CD14-positive monocyte (primary cell): Measurements from ENCODE around the gene C5. TPM values are rescaled to one million over a fixed set of nuclear protein-coding genes. Genes with fewer than 3 reads are reported as not detected.

Source experiments
- DNase-seq, 3 donors: peaks; one replicate each; pipeline ENCODE4 v3.0.0-alpha.2; 2011 to 2022
- H2AFZ ChIP-seq: 2 replicates; pipeline ENCODE4 v1.6.0; 2012; ENCODE audit warnings: mild to moderate bottlenecking, low read depth, low read length, inconsistent platforms; ENCODE audit not compliant: insufficient read depth, poor library complexity, severe bottlenecking
- H3K27ac ChIP-seq, 2 donors: 1 replicate in 1 of 2; 2 replicates in 1 of 2; pipeline ENCODE4 v1.5.1; 2012 to 2013; ENCODE audit warnings: low read length in 2 of 2, control low read depth in 1 of 2, inconsistent platforms in 1 of 2, low read depth in 1 of 2, mild to moderate bottlenecking in 1 of 2
- H3K27me3 ChIP-seq, 2 donors: one replicate each; pipeline versions ENCODE4 v1.6.0 to v1.6.1; 2011 to 2013; ENCODE audit warnings: low read length in 2 of 2; ENCODE audit not compliant: control insufficient read depth in 2 of 2, insufficient read depth in 2 of 2
- H3K36me3 ChIP-seq, 2 donors: replicated peaks in 1 of 2; 1 replicate in 1 of 2; 2 replicates in 1 of 2; pipeline versions ENCODE4 v1.5.1 to v1.6.1; 2012 to 2013; ENCODE audit warnings: low read length in 2 of 2, control low read depth in 1 of 2, inconsistent platforms in 1 of 2, mild to moderate bottlenecking in 1 of 2; ENCODE audit not compliant: insufficient read depth in 2 of 2, control insufficient read depth in 1 of 2
- H3K4me1 ChIP-seq, 2 donors: 1 replicate in 1 of 2; 2 replicates in 1 of 2; pipeline versions ENCODE4 v1.5.1 to v1.6.1; 2012 to 2013; ENCODE audit warnings: low read length in 2 of 2, control low read depth in 1 of 2, inconsistent platforms in 1 of 2, mild to moderate bottlenecking in 1 of 2, moderate library complexity in 1 of 2; ENCODE audit not compliant: insufficient read depth in 2 of 2, control insufficient read depth in 1 of 2
- H3K4me2 ChIP-seq: replicated peaks from 2 replicates; pipeline ENCODE3; 2012; ENCODE audit warnings: low read length, moderate library complexity, mild to moderate bottlenecking; ENCODE audit not compliant: poor library complexity, severe bottlenecking; ENCODE audit errors: extremely low read depth
- H3K4me3 ChIP-seq, 3 experiments: fragments of 200-600 bp in 1 of 3; sonication (generic) in 1 of 3; replicated peaks in 1 of 3; 1 replicate in 2 of 3; 2 replicates in 1 of 3; pipeline ENCODE4 v1.5.1; 2011 to 2013; ENCODE audit warnings: low read length in 3 of 3, mild to moderate bottlenecking in 3 of 3, control low read depth in 2 of 3, low read depth in 2 of 3, inconsistent platforms in 1 of 3, moderate library complexity in 1 of 3
- H3K79me2 ChIP-seq: 2 replicates; pipeline ENCODE4 v1.6.0; 2012; ENCODE audit warnings: mild to moderate bottlenecking, control low read depth, inconsistent platforms, low read length, moderate library complexity; ENCODE audit not compliant: insufficient read depth
- H3K9ac ChIP-seq: 2 replicates; pipeline ENCODE4 v1.6.0; 2017; ENCODE audit warnings: low read length, mild to moderate bottlenecking; ENCODE audit not compliant: insufficient read depth, poor library complexity, severe bottlenecking
- H3K9me3 ChIP-seq, 2 donors: replicated peaks in 1 of 2; 1 replicate in 1 of 2; 2 replicates in 1 of 2; pipeline versions ENCODE4 v1.5.1 to v1.6.1; 2012 to 2013; ENCODE audit warnings: low read length in 2 of 2, control low read depth in 1 of 2; ENCODE audit not compliant: control insufficient read depth in 1 of 2, insufficient read depth in 1 of 2
- H4K20me1 ChIP-seq: 2 replicates; pipeline ENCODE4 v1.6.0; 2012; ENCODE audit warnings: mild to moderate bottlenecking, low read length, control low read depth, moderate library complexity; ENCODE audit not compliant: insufficient read depth
- H3K27ac Mint-ChIP-seq, 7 donors: one replicate each; pipeline ENCODE4 v1.8.0; 2020; ENCODE audit warnings: mild to moderate bottlenecking in 7 of 7, mixed read lengths in 7 of 7, moderate library complexity in 6 of 7, inconsistent platforms in 2 of 7
- H3K27me3 Mint-ChIP-seq, 3 donors: one replicate each; pipeline ENCODE4 v1.8.0; 2021 to 2022; ENCODE audit warnings: low read depth in 3 of 3, mild to moderate bottlenecking in 3 of 3, mixed read lengths in 3 of 3, moderate library complexity in 3 of 3, inconsistent platforms in 1 of 3
- H3K36me3 Mint-ChIP-seq, 2 donors: one replicate each; pipeline ENCODE4 v1.8.0; 2020; ENCODE audit warnings: mixed read lengths in 2 of 2, inconsistent platforms in 1 of 2, mild to moderate bottlenecking in 1 of 2
- H3K4me1 Mint-ChIP-seq: one replicate; pipeline ENCODE4 v1.8.0; 2020; ENCODE audit warnings: mild to moderate bottlenecking, mixed read lengths
- H3K4me3 Mint-ChIP-seq, 2 donors: one replicate each; pipeline ENCODE4 v1.8.0; 2020; ENCODE audit warnings: mild to moderate bottlenecking in 2 of 2, mixed read lengths in 2 of 2, moderate library complexity in 1 of 2
- H3K9me3 Mint-ChIP-seq, 7 donors: one replicate each; pipeline ENCODE4 v1.8.0; 2020 to 2022; ENCODE audit warnings: mixed read lengths in 7 of 7, mild to moderate bottlenecking in 6 of 7, moderate library complexity in 6 of 7, inconsistent platforms in 2 of 7
- WGBS: methylation state at CpG from one replicate; pipeline ENCODE4 v1.1.5; 2013; ENCODE audit warnings: missing lambda C conversion rate; ENCODE audit not compliant: insufficient coverage; 5-methylcytosine and 5-hydroxymethylcytosine counted together
- intact Hi-C, 2 donors: fragments of 100-400 bp; cut with micrococcal nuclease; formaldehyde crosslinking; loops; one replicate each; pipeline versions ENCODE4 v1.15.0 to v1.15.1; 2023
- polyA plus RNA-seq, 3 donors: library from polyadenylated mRNA; depleted of rRNA in 1 of 3; unstranded in 2 of 3; stranded (reverse) in 1 of 3; fragments of 300-500 nt in 2 of 3; fragments of >200 nt in 1 of 3; fragmentation: Illumina TruSeq in 2 of 3; gene quantifications; 1 replicate in 2 of 3; 2 replicates in 1 of 3; pipeline ENCODE4 v1.2.3, GENCODE V29; 2012 to 2021
- TF ChIP-seq, protein P1 (sequence below): fragments of 200-600 bp; IDR thresholded peaks from one replicate; pipeline ENCODE4 v1.8.0; 2022; ENCODE audit warnings: antibody characterized with exemption, mild to moderate bottlenecking

The C5 gene
- polyA plus RNA-seq, 3 donors, result 0.66 to 3.5 (median 1.2) TPM

- H3K4me3 ChIP-seq, result no peak overlapping the region
- peaks cover 23 to 24% of the 10 kb centered on the region in 2 donors for H3K36me3 Mint-ChIP-seq
- no peaks in the 10 kb centered on the region for H3K4me1 ChIP-seq
- H2AFZ ChIP-seq, result no peak overlapping the region
- H3K4me2 ChIP-seq, result no peak overlapping the region
- H3K9ac ChIP-seq, result no peak overlapping the region
- no peaks in the 10 kb centered on the region for H3K9me3 ChIP-seq
- DNase-seq, result no peak
- H3K27me3 ChIP-seq, result no peaks in the 10 kb centered on the region
- H3K4me3 Mint-ChIP-seq, result no peak overlapping the region
- no peak overlapping the region for H3K27ac ChIP-seq
- WGBS, result no CpG with 5 or more reads among the region's 4 CpGs
- peaks cover 0 to 24% of the 10 kb centered on the region in 2 donors for H3K36me3 ChIP-seq
- H3K27ac Mint-ChIP-seq, result no peak overlapping the region
- no peaks in the 10 kb centered on the region for H4K20me1 ChIP-seq
- intact Hi-C loops, result no loop called here
- H3K9me3 Mint-ChIP-seq, result no peaks in the 10 kb centered on the region
- H3K27me3 Mint-ChIP-seq, result peaks cover 0 to 2% (median 0%) of the 10 kb centered on the region in 3 donors
- no peaks in the 10 kb centered on the region for H3K79me2 ChIP-seq
- TF ChIP-seq, protein P1, sequence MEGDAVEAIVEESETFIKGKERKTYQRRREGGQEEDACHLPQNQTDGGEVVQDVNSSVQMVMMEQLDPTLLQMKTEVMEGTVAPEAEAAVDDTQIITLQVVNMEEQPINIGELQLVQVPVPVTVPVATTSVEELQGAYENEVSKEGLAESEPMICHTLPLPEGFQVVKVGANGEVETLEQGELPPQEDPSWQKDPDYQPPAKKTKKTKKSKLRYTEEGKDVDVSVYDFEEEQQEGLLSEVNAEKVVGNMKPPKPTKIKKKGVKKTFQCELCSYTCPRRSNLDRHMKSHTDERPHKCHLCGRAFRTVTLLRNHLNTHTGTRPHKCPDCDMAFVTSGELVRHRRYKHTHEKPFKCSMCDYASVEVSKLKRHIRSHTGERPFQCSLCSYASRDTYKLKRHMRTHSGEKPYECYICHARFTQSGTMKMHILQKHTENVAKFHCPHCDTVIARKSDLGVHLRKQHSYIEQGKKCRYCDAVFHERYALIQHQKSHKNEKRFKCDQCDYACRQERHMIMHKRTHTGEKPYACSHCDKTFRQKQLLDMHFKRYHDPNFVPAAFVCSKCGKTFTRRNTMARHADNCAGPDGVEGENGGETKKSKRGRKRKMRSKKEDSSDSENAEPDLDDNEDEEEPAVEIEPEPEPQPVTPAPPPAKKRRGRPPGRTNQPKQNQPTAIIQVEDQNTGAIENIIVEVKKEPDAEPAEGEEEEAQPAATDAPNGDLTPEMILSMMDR, result no peak
- peaks cover 2% of the 10 kb centered on the region for H3K4me1 Mint-ChIP-seq
Observed at GRCh38 chr9:120965344-120966012, 84.6 kb downstream of the C5 start.

DNA sequence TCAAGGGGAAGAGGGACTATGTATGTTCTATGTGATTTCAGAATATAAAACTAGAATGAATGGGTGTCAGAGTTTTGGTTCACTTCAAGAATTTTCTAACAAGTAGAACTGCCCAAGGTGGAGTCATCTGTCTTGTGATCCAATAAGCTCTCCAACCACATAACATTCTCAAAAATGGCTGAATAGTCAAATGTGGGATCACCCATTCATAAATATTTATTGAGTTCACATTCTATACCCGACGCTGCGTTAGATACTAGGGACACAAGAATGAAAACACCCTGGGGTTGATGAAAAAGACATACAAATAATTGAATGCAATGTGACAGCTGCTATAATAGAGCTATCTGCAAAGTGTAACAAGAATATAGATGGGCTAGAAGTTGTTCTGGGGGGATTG lies 88.1 kb downstream of the C5 start:
- no peak overlapping the region for H3K4me3 ChIP-seq
- peaks cover 0 to 24% of the 10 kb centered on the region in 2 donors for H3K36me3 ChIP-seq
- no peak overlapping the region for H3K4me3 Mint-ChIP-seq
- H3K27ac Mint-ChIP-seq, result no peak overlapping the region
- TF ChIP-seq, protein P1, result no peak
- H4K20me1 ChIP-seq, result no peaks in the 10 kb centered on the region
- no peaks in the 10 kb centered on the region for H3K27me3 ChIP-seq
- peaks cover 0 to 2% (median 0%) of the 10 kb centered on the region in 7 donors for H3K9me3 Mint-ChIP-seq
- no peak for DNase-seq
- H3K9me3 ChIP-seq, result no peaks in the 10 kb centered on the region
- no peaks in the 10 kb centered on the region for H3K79me2 ChIP-seq
- H3K27me3 Mint-ChIP-seq, result peaks cover 0 to 2% (median 0%) of the 10 kb centered on the region in 3 donors
- no CpG with 5 or more reads among the region's 3 CpGs for WGBS
- H3K27ac ChIP-seq, result no peak overlapping the region
- no peak overlapping the region for H3K9ac ChIP-seq
- H3K4me1 Mint-ChIP-seq, result peaks cover 2% of the 10 kb centered on the region
- no peaks in the 10 kb centered on the region for H3K4me1 ChIP-seq
- no peak overlapping the region for H3K4me2 ChIP-seq
- intact Hi-C loops, result no loop called here
- H3K36me3 Mint-ChIP-seq, result peaks cover 29 to 30% of the 10 kb centered on the region in 2 donors
- no peak overlapping the region for H2AFZ ChIP-seq
